Right forelimb (tissue), 1 donor: ENCODE data around the gene INA.

Experiments used
- DNase-seq: peaks from one replicate; pipeline ENCODE4 v3.0.0-alpha.2; 2018

The INA gene

DNA sequence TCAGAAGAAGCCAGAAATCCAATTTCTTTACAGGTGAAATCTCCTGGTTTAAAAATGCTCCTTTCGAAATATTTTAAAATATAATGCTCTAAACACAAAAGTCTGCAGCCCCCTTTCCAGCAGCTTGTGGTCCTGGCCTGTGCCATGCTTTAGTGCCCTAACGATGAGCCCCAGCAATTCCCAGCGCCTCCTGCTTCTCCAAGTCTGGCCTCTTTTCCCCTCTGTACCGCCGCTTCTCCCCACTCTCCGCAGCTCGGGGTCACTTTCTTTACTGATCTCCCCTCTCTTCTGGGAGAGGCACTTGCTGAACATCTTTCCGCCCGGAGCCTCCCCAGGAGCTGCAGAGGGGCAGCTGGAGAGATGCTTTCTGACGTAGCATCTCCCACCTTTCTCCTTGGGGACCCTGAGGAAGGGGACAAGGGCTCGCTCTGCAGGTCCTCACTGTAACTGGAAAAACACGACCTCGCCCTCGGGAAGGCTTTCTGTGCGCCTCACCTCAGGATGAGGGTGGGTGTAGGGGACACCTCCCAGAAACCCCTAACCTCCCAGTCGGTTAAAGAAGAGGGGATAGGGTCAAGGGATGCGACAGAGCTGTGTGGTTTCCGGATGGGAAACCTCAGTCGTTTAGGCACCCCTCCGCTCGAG is 565 bp upstream of the INA start:
- DNase-seq = no peak

DNA sequence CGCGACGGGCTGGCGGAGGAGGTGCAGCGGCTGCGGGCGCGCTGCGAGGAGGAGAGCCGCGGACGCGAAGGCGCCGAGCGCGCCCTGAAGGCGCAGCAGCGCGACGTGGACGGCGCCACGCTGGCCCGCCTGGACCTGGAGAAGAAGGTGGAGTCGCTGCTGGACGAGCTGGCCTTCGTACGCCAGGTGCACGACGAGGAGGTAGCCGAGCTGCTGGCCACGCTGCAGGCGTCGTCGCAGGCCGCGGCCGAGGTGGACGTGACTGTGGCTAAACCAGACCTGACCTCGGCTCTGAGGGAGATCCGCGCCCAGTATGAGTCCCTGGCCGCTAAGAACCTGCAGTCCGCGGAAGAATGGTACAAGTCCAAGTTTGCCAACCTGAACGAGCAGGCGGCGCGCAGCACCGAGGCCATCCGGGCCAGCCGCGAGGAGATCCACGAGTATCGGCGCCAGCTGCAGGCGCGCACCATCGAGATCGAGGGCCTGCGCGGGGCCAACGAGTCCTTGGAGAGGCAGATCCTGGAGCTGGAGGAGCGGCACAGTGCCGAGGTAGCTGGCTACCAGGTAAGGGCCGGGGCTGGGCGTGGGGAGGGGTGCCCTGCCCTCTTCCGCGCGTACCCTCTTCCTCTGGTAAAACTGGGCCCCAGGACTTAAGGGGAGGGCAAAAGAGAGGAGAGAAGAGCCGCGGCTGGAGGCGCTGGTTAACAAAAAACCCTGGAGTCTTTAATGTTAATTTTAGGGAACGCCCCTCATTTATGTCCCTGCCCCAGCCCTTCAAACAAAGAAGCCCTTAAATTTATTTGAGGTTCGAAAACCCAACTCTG is 987 bp downstream of the INA start:
- DNase-seq = no peak

DNA sequence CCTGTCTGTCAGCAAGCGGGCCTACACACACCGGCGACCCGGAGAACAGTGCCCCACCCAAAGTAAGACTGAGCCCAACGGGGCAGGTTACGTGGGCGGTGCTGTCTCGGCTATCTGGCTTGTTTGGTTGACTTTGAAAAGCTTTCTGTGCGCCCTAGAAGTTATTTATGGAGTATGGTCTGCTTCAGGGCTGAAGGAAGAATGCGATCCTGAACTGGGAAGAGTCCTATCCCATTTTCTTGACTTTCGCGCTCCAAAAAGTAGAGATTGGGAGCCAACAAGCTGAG is 1.5 kb downstream of the INA start:
- no peak for DNase-seq

DNA sequence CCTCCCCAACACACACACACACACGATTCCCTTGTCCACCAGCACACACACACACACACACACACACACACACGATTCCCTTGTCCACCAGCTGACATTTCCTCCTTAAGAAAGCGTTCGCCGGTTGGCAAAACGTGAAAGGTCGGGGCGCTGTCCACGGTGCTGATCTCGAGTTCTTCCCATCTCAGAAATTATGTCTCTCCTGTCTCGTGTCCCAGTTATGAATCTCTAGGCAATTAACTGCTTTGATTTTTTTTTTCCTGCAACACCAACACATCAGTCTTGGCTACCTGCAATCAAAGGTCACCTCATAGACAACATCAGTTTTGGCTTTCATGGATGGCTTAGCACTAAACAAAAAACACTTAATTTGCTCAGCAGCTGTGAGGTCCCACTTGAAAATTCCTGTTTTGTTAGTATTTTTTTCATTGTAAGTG is 1.9 kb downstream of the INA start:
- DNase-seq = peak; percentile 77

DNA sequence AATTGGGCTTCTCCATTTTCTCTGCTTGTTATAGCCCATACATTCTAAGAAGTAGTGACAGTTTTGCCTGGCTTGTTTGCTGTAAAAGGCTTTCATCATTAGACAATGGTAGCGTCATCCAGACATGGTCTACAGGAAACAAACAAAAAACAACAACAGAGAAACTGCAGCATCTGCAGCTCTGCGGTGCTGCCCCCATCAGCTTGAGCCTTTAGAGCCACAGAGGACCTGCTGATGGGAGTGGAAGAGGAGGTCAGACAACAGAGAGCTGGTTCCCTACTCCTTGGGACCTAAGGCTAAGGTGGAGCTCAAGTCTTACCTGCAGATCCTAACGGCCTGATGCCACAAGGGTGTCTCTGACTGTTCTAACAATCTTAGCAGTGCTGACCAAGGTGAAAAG is 3.1 kb downstream of the INA start:
- no peak for DNase-seq

DNA sequence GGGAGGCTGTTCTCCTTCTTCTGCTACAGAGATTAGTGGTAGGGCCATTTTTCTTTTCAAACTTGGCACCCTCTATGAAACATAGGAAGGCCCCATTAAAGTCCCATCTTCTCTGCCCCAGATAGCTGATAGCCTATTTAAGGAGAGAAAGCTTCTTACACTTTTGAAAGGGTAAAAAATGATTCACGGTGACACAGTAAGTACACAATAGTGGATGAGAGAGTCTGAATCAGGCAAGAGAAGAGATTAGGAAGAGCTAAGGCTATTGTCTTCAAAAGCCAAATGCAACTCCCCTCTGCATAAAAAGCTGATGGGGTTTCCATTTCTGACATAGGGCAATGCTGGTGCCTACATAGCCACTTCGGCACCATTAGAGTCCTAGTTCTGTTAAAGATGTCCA is 3.6 kb downstream of the INA start:
- DNase-seq = no peak

DNA sequence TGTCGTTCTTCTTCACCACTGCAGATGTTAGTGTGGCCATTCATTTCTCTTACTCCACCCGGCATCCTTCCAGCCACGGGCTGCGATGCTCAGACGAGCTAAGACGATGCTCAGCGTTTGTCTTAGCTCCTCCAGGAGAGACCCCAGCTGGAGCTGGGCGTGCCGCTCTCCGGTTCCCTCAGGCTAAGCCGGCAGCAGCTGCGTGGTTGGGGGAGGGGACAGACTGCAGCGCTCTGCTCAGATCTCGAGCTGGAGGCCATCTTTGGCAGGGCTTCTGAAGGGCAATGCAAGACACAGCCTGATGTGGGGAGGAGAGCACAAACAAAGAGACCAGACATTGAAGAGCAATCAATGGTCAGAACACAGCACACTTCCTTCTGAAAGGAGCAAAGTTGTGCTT is 4.8 kb downstream of the INA start:
- DNase-seq = peak; percentile 46

DNA sequence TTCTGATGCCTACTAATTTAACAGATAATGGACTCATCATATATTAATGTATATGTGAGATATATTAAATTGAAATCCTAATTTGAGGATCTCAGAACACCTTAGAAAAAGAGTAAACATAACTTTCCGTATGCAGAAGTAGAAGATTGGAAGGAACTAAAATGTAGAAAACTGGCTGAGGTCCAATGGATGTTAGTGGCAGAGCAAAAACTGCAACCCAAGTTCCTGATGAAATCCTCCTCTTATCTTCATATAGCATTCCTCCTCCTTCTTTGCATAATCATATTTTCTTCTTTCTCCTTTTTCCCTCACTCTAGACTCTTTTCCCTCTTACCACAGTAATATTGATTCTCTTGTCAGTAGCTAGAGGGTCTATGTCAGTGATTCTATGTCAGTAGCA is 6.0 kb downstream of the INA start:
- no peak for DNase-seq

DNA sequence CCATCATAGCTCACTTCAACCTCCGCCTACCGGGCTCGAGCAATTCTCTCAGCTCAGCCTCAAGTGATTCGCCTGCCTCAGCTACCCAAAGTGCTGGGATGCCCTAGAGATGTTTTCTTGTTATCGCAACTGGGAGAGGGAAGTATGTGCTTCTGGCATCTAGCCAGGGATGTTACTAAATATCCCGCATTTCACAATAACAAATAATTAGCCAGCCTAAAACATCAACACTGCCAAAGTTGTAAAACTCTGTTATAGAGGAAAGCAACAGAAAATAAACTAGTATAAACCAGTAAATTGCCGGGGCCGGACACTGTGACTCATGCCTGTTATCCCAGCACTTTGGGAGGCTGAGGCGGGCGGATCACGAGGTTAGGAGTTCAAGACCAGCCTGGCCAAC is 7.2 kb downstream of the INA start:
- no peak for DNase-seq

DNA sequence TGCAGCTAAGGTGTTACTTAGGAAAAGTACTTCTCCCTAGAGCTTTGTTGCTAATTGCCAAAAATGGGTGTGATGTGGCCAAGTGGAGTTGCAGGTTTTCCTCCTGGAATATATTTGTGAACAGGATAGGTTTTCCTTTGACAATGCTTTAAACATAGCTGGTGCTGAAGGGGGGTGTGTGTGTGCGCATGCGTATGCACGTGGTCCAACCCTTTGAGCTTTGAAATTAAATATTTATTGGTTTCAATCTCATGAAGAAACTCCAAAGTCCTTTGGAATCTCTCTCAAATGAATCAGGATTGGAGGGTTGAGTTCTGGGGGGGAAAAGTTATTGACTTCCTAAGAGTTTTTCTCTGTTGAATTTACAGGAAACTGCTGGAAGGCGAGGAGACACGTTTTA is 11.1 kb downstream of the INA start:
- no peak for DNase-seq

DNA sequence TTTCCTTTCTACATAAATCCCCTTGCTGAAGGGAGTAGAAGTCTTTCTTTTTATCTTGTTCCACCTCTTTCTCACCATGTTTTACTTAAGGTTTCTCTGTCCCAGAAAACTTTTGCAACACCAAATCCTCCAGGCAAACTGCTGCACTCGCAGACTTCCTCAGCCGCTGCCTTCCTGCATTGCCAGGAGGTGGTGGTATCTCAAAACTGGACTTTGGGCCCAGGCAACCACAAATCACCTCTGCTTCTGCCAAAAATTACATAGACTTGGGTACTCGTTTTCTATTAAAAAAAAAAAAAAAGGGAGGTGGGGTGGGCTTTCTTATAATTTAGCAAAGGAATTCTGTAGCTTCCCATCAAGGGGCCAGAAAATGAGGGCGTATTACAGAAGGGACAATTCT is 14.7 kb downstream of the INA start:
- DNase-seq = no peak

DNA sequence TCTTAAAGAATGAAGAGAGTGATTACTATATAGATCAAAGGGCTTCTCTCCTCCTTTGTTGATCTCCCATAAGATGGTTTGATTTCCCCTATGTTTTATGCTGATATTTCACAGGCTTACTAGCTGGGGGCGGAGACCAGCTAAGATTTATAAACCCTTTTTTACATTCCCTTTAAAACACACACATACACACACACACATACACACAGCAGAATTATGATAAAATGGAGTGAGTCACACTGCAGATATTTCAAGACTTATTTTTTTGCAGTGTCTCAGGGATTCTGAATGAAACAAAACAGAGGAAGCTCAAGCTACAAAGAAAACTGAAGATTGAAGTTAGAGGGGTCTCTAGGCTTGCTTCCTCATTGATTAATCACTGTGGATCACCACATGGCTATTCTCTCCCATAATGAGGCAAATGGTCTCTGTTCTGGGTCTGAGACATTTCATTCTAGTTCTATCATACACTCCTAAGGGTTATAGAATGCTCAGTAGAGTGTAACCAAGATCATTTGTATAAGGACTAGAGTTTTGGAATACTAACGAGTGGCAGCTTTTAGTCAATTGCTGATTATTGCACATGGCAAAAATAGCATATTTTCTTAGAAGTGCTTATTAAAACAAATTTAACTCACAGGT is 18.6 kb downstream of the INA start:
- DNase-seq = no peak

DNA sequence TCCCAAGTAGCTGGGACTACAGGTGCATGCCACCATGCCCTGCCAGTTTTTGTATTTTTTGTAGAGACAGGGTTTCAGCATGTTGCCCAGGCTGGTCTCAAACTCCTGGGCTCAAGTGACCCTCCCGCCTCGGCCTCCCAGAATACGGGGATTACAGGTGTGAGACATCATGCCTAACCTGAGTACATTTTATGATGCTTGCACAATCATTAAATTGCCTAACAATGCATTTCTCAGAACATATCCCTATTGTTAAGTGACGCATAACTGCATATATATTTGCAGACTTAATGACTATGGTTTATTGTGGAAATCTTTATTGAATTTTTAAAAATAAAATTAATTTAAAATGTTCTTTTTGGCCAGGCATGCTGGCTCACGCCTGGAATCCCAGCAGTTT is 30.7 kb downstream of the INA start:
- no peak for DNase-seq

DNA sequence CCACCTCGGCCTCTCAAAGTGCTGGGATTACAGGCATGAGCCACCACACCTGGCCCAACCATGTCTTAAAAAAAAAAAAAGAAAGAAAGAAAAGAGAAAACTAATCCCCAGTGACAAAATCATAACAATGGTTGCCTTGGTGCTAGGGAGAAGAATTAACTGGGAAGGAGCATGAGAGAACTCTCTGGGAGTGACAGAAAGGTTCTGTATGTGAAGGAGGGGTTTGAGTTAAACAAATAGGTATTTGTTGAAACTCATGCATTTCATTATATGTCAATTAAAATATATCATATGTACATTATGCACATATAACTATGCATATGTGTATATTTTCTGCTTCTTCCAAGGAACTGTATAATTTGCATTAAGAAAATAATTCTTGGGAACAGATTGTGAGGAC is 33.3 kb downstream of the INA start:
- DNase-seq = no peak

DNA sequence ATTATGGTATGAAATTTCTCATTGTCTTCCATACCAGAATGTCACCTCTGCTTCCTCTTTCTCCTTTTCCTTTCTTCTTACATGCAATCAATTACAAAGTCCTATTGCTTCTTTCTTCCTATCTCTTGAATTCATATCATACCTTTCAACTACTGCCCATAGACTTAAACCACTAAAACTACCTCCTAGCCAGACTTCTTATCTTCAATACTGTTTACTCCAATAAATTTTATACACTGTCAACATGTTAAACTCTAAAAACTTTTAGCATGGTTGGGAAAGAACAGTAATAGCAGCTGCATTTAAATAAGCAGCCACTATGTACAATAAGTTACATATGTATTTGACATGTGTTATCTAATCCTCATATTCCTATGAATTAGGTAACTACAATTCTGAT is 39.1 kb downstream of the INA start:
- DNase-seq = no peak

DNA sequence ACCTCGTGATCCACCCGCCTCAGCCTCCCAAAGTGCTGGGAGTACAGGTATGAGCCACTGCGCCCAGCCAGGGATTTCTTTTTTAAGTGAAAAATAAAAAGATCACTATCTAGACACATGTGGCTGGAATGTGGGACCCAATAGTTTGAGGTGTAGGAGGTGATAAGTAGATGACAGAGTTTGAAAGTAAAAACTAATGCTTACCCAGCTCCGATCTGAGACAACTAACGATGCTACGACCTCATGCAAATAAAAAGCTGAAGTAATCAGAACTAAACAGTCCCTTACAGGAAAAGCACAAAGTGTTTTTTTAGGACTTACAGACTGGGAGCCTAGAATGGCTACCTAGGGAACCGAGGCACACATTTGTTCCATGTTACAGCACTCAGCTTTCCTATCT is 51.0 kb downstream of the INA start:
- DNase-seq = no peak

DNA sequence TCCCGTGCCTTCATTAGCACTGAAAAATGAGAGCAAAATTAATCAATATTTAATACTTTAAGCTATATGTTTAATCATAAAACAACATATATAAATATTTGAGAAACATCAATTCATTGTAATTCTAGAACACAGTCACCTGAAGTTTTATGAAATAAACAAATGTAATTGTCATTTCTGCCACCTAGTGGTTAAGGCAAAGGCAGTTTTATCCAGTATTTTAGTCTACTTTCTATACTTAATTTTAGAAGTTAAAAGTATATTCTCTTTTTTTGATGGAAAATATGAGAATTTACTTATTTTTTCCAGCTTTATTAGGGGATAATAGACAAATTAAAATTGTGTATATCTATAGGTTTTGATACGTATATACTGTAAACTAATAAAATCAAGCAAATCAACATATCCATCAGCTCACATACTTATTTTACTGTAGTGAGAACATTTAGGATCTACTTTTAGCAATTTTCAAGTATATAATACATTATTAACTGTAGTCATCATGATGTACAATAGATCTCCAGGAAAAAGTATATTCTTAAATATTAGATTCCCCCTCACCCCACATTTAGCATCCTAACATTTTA is 57.1 kb downstream of the INA start:
- no peak for DNase-seq

DNA sequence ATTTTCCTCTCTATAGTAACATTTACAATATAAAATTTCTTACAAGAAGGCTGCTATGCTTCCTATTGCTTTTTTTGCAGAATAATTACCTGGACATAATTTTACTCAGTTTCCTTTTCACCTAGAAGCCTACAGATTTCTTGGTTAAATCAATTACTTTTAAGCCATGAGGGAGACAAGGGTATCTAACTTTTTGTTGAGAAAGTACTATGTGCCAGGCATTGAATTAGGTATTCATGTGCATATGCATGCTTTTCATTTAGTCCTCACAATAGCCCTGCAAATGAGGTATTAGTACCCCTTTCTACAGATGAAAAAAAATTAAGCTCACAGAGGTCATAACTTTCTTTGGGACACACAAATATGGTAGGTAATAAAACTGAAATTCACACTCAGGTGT is 57.6 kb downstream of the INA start:
- no peak for DNase-seq

DNA sequence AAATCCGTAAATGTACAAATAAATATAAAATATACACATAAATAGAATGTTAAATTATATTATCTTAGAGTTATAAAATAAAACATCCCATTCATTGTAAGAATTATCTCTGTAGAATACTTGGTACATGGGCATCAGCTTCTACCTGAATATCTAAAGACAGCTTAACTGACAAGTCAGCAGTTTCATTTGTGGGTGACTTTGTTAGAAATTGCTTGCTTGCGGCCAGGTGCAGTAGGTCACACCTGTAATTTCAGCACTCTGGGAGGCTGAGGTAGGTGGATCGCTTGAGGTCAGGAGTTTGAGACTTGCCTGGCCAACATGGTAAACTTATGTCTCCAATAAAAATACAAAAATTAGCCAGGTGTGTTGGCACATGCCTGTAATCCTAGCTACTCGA is 59.4 kb downstream of the INA start:
- DNase-seq = no peak
